ENCODE data around the gene CDADC1.

CDADC1 gene

GRCh38 chr13:49297338-49297737 is 49.6 kb downstream of the CDADC1 start:
- DNase-seq, result no peak

- no peak for DNase-seq
These were observed 50.7 kb downstream of the CDADC1 start for GRCh38 chr13:49298416-49298815.

GRCh38 chr13:49298903-49299605 is 51.3 kb downstream of the CDADC1 start:
- no peak for DNase-seq

- no peak for DNase-seq
These were observed 52.6 kb downstream of the CDADC1 start for GRCh38 chr13:49300276-49300675.

- DNase-seq, result peak; percentile 70
These were observed 53.2 kb downstream of the CDADC1 start for GRCh38 chr13:49300739-49301589.

GRCh38 chr13:49302222-49302621 is 54.5 kb downstream of the CDADC1 start:
- no peak for DNase-seq

- DNase-seq, result no peak
These were observed 55.1 kb downstream of the CDADC1 start for GRCh38 chr13:49302817-49303216.

GRCh38 chr13:49303533-49304252 is 56.0 kb downstream of the CDADC1 start:
- no peak for DNase-seq

- DNase-seq, result no peak
These were observed 56.6 kb downstream of the CDADC1 start for GRCh38 chr13:49304356-49304755.

- DNase-seq, result no peak
These were observed 57.3 kb downstream of the CDADC1 start for GRCh38 chr13:49304763-49305700.

- DNase-seq, result no peak
These were observed 58.2 kb downstream of the CDADC1 start for GRCh38 chr13:49305792-49306425.

GRCh38 chr13:49307365-49307764 is 59.6 kb downstream of the CDADC1 start:
- DNase-seq, result no peak

GRCh38 chr13:49308097-49308875 is 60.6 kb downstream of the CDADC1 start:
- DNase-seq, result no peak

- DNase-seq, result no peak
These were observed 61.2 kb downstream of the CDADC1 start for GRCh38 chr13:49308921-49309408.

GRCh38 chr13:49310251-49310650 is 62.5 kb downstream of the CDADC1 start:
- no peak for DNase-seq

- no peak for DNase-seq
These were observed 64.1 kb downstream of the CDADC1 start for GRCh38 chr13:49311816-49312215.

- DNase-seq, result no peak
These were observed 66.7 kb downstream of the CDADC1 start for GRCh38 chr13:49314344-49314882.

GRCh38 chr13:49315036-49315565 is 67.4 kb downstream of the CDADC1 start:
- no peak for DNase-seq

GRCh38 chr13:49315756-49316482 is 68.2 kb downstream of the CDADC1 start:
- no peak for DNase-seq

- DNase-seq, result no peak
These were observed 71.8 kb downstream of the CDADC1 start for GRCh38 chr13:49319551-49319950.

Measured in CD4-positive, alpha-beta T cell treated with Interleukin-15 for 1 hour (primary cell).